GM19463 (cell line): ENCODE results near the gene KMT2B.
"Not testable (repeated sequence)": the region's sequence is repeated elsewhere in the genome, so short reads cannot be mapped to it uniquely, and the experiment has no call there.

Source experiments
- ATAC-seq: cut with Tn5 transposase; IDR thresholded peaks from one replicate; pipeline ENCODE4 v1.9.1; 2021; ENCODE audit warnings: mild to moderate bottlenecking, moderate library complexity; ENCODE audit not compliant: unreplicated experiment

Gene KMT2B

DNA sequence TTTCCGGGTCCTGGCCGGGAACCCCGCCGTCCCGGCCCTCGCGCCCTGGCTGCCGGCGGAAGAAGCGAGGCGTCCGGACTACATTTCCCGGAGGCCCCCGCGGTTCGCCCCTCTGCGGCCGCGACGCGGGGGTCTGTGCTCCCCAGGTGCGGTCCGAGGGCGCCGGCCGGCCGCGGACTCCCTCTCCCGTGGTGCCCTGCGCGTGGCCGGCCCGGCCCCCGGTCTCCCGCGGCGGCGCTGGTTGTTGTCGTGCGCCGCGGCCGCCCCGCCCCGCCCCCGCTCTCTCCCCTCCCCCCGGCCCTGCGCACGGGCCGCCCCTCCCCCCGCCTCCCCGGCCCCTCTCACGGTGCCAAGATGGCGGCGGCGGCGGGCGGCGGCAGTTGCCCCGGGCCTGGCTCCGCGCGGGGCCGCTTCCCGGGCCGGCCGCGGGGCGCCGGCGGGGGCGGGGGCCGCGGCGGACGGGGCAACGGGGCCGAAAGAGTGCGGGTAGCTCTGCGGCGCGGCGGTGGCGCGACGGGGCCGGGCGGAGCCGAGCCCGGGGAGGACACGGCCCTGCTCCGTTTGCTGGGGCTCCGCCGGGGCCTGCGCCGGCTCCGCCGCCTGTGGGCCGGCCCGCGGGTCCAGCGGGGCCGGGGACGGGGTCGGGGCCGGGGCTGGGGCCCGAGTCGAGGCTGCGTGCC, at the start of gene KMT2B:
KMT2B (plus strand) TSS at position 339 of the 680 bp plus-strand sequence; CDS start at position 355, 16 bp downstream.
- no peak for ATAC-seq

- no peak for ATAC-seq
These were observed 48.2 kb upstream of the KMT2B start for GRCh38 chr19:35669566-35669965.

- ATAC-seq, result no peak
These were observed 47.8 kb upstream of the KMT2B start for GRCh38 chr19:35669974-35670373.

- ATAC-seq, result no peak
These were observed 47.1 kb upstream of the KMT2B start for GRCh38 chr19:35670686-35671085.

DNA sequence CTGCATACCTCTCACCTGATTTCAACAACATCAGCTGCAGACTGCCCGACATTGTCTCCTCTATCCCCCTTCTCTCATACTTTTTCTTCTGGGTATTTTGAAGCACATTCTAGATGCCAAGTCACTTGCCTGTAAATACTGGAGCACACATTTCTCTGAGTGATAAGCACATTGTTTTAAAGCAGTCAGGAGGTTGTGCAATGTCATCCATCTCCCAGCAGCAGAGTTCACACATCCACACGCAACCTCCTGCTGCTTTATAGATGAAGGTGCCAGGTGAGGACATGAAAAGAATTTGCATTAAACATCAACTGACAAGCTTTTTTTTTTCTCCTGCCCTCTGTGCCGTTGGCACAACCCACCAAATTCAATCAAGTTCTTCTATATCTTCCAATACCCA, 46.0 kb upstream of the KMT2B start:
- ATAC-seq, result no peak

GRCh38 chr19:35673121-35673804, 44.5 kb upstream of the KMT2B start:
- no peak for ATAC-seq

DNA sequence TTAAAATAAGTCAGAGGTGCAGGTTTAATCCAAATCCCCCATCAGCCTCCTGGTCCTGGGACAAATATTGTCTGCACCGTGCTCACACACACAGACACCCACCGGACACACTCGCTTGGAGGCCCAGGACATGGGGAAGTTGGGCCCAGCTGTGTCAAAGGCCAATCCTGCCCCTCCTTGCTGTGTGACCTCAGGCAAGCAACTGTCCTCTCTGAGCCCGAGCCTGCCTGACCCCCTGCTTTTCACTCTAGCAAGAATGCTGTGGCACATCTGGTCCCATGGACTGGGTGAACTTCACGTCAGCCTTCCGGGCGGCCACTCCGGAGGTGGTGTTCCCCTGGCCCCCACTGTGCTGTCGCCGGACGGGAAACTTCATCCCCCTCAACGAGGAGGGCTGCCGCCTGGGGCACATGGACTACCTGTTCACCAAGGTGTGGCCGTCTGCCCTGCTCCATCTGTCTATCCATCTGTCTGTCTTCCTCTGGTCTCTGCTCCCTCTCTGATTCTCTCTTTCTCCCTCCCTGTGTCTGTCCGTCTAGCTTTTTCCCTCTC, 42.1 kb upstream of the KMT2B start:
- no peak for ATAC-seq

DNA sequence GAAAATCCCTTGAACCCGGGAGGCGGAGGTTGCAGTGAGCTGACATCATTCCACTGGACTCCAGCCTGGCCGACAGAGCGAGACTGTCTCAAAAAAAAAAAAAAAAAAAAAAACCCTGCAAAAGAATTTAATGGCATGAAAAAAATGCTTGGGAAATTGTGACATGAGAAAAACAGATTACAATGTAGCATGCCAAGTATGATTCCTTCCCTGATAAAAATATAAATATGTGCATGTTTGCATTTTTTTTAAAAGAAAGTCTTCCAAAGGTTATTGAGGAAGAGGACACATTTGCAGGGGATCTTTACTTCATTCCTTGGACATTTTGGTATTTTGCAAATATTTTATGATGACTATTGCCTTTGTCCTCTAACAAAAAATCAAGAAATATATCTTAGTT, 28.0 kb upstream of the KMT2B start:
- no peak for ATAC-seq

DNA sequence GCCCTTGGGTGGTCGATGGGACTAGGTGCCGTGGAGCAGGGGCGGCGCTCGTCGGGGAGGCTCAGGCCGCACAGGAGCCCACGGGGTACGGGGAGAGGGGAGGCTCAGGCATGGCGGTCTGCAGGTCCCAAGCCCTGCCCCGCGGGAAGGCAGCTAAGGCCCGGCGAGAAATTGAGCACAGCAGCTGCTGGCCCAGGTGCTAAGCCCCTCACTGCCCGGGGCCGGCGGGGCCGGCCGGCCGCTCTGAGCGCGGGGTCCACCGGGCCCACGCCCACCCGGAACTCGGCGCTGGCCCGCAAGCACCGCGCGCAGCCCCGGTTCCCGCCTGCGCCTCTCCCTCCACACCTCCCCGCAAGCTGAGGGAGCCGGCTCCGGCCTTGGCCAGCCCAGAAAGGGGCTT, 26.7 kb upstream of the KMT2B start:
- ATAC-seq, result not testable (repeated sequence)

DNA sequence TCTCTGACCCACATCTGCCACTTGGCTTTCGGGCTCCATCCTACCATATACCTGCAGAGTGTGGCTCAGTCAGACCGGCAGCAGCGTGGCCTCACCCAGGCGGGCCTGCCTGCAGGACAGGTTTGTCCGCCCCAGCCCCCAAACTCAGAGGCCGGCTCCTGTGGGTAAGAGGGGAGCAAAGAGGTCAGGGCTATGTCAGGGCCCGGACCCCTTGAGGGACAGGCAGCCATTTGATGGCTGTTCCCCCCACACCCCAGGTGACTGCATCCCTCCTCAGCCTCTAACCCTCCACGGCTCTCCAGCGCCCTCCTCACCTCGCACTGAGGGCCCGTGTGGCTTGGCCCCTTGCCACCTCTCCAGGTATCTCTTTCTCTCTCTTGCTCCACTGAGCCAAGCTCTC, 25.8 kb upstream of the KMT2B start:
- ATAC-seq, result no peak

DNA sequence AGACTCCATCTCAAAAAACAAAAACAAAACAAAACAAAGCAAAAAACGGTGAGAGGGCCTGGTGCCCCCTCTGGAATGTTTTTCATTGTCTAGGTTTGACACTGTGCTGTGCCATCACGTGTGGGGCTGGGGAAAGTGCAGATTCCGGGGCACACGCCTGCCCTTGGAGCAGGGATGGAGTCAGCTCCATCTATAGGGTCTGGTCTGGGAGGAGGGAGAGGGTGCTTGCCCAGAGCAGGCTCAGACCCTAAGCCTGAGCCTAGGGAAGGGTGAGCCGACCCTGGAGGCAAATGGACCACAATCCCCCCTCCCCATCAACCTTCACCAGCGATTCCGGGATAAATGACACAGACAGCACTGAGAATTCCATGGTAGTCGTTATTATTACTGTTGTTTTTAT, 24.4 kb upstream of the KMT2B start:
- ATAC-seq, result no peak

DNA sequence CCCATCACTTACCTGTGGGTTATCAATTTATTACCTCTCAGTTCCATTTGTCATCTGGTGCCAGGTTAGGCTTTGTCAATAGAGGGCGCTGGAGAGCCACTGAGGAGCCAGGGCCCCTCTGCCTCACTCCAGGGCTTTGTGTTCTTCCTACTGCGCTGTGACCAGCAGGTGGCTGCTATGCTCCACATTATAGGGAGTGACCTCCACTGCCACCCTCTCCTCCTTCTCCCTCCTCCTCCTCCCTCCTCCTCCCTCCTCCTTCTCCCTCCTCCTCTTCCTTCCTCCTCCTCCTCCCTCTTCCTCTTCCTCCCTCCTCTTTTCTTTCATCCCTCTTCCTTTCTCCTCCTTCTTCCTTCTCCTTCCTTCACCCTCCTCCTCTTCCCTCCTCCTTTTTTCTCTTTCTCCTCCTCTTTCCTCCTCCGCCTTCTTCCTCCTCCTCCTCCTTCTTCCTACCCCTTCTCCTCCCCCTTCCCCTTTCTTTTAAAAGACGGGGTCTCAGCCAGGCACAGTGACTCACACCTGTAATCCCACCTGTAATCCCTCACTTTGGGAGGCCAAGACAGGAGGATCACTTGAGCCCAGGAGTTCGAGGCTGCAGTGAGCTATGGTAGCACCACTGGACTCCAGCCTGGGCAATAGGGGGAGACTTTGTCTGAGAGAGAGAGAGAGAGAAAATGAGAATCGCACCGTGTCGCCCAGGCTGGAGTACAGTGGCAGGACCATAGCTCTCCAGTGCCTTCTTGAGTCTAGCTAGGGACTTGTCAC, 23.8 kb upstream of the KMT2B start:
- ATAC-seq, result peak; percentile 69

- ATAC-seq, result no peak
These were observed 21.8 kb upstream of the KMT2B start for GRCh38 chr19:35695895-35696422.

DNA sequence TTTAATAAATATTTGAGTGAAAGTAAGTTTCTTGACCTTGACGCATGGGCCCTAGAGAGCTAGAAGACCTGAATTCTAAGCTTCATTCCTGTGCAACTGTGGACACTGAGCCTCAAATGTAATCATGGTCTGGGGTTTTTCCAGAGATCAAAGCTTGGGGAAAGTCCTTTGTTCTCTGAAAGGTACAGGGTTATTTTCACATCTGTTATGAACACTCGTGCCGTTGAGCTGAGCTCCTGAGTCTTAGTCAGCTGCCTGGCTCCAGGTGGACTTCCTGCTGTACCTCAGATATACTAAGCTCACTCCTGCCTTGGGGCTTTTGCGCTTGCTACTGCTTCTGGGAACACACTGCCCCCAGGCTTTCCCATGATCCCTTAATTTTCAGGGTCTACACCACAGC, 21.0 kb upstream of the KMT2B start:
- ATAC-seq, result no peak

- peak; percentile 96 for ATAC-seq
These were observed 15.4 kb upstream of the KMT2B start for GRCh38 chr19:35702223-35703012.

DNA sequence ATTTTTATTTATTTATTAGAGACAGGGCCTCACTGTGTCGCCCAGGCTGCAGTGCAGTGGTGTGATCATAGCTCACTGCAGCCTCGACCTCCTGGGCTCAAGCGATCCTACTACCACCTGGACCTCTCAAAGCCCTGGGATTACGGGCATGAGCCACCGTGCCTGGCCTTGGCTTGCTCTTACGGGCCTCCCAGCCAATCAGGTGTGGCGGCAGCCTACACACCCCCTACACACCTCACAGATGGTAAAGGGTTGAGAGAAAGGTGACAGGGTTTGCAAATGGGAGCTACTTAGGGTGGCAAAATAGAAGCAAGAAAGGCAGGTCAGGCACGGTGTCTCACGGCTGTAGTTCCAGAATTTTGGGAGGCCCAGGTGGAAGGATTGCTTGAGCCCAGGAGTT, 14.5 kb upstream of the KMT2B start:
- ATAC-seq, result no peak

DNA sequence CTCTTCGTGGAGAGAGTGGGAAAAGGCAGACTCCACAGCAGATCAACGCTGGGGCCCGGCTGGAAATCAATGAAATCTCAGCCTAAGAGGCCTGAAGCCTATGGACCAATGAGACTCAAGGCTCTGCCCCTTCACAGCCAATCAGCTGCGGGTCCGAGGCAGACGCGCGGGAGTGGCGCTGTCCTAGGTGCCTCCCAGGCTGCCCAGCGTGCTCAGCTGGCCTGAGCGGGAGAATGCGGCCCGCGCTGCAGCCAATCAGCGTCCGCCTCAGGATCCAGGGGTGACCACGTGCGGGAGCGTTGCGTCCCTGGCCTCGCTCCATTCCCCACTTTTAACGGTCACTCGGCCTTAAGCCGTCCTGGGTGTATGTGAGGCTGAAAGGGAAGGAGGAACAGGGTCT, 13.6 kb upstream of the KMT2B start, which contains the start of gene ZBTB32:
ZBTB32 (plus strand) TSS at position 341 of the 400 bp plus-strand sequence. CDS start 10,069 bp downstream, outside the sequence.
- no peak for ATAC-seq

GRCh38 chr19:35708391-35708790, 9.4 kb upstream of the KMT2B start:
- ATAC-seq, result no peak

DNA sequence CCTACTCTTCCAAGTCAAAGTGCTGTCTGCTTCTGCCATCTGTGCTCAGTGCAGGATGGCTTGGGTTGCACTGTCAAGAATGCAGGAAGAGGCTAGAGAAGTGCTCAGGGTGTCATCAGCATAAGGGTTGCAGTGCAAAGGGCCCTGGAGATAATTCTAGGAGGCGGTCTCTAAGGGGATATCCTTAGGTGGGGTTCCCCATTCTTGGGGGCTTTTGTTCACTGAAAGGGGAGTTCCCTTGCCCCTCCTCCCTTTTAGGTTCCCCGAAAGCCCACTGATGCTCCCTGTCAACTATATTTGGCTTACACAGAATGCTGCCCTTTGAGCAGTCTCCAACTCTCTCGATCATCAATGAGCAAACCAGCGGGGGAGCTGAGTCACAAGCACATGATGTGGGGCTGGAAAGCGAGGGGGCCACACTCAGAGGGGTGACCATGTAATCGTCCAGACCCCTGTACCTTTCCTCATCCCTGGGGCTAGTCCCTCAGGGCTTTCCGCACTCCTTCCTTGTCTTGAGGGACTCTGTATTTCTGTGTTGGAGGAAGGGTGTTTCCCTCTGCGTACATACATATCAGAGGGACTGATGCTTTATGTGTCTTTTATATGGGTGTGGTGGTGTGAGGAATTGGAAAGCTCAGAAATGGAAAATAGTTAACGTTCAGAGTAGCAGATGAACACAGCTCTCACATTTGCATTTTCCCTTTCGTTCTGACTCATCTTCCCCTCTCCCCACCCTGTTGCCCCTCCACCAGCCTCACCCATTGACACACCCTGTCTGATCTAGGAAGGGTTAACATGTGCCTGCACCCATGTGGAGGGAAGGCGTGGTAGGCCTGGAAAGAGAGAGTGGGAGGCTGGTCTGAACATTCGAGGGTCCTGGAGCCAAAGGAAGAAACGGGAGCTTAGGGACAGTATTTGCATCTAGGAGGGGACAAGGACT, 6.7 kb upstream of the KMT2B start:
- ATAC-seq, result peak; percentile 36
